IPS-11a (cell line): ENCODE measurements around the gene PRR27.
"Not testable (repeated sequence)": the region's sequence is repeated elsewhere in the genome, so short reads cannot be mapped to it uniquely, and the experiment has no call there.

ENCODE experiments used
- H3K4me3 ChIP-seq: one replicate; pipeline ENCODE4 v1.5.1; 2013; ENCODE audit warnings: low read depth, low read length, control low read depth

PRR27 gene

GRCh38 chr4:70196857-70197256, 42.8 kb downstream of the PRR27 start:
- H3K4me3 ChIP-seq = no peak overlapping the region

DNA sequence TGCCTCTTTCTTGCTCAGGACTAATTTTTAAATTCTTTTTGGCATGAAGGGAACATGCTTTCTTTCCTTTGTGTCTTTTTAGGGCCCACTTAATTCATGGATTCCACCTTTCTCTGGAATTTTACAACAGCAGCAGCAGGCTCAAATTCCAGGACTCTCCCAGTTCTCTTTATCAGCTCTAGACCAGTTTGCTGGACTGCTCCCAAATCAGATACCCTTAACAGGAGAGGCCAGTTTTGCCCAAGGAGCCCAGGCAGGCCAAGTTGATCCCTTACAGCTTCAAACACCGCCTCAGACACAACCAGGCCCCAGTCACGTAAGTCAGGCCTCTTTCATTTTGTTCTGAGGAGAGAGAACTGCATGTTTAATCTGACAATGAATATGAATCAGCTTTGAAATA, 43.8 kb downstream of the PRR27 start:
- H3K4me3 ChIP-seq = no peak overlapping the region

DNA sequence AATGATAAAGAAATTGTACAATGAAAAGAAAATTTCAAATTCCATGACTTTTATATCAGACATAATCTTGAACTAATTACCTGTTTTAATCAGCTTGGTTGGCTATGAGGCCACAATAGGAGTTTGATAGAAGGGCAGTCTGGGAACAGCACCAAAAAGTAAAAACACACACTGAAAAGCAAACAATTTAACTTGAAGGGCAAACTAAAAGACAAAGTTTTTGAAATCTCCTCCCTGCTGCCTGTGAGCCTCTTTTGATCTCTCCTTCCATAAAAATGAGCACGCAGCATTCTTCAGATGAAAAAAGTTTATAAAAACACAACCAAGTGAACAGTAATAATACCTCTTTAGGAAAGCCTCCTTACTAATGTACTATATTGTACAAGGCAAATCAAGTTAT, 49.6 kb downstream of the PRR27 start:
- H3K4me3 ChIP-seq = no peak overlapping the region

DNA sequence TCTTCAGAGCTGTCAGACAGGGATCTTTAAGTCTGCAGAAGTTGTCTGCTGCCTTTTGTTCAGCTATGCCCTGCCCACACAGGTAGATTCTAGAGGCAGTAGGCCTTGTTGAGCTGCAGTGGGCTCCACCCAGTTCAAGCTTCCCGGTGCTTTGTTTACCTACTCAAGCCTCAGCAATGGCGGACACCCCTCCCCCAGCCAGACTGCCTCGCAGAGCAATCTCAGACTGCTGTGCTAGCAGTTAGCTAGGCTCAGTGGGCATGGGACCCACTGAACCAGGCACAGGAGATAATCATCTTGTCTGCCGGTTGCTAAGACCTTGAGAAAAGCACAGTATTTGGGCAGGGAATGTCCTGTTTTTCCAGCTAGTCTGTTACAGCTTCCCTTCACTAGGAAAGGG, 58.7 kb downstream of the PRR27 start:
- not testable (repeated sequence) for H3K4me3 ChIP-seq
